ENCODE data around the gene MAGEB18. TPM values are rescaled to one million over a fixed set of nuclear protein-coding genes. Genes with fewer than 3 reads are reported as not detected.

Gene MAGEB18
- not detected for total RNA-seq

GRCh38 chrX:26138274-26138673 is at the start of gene MAGEB18:
Gene MAGEB18, plus strand, starts transcription at chrX:26138343. Its CDS starts 643 bp downstream, at chrX:26138986.
- intact Hi-C loops (cut with micrococcal nuclease): no loop called here
- no peaks in the 10 kb centered on the region for H3K27me3 Mint-ChIP-seq
- H3K4me1 Mint-ChIP-seq (ENCODE audit: low read depth): no peaks in the 10 kb centered on the region
- TF ChIP-seq, protein P1, sequence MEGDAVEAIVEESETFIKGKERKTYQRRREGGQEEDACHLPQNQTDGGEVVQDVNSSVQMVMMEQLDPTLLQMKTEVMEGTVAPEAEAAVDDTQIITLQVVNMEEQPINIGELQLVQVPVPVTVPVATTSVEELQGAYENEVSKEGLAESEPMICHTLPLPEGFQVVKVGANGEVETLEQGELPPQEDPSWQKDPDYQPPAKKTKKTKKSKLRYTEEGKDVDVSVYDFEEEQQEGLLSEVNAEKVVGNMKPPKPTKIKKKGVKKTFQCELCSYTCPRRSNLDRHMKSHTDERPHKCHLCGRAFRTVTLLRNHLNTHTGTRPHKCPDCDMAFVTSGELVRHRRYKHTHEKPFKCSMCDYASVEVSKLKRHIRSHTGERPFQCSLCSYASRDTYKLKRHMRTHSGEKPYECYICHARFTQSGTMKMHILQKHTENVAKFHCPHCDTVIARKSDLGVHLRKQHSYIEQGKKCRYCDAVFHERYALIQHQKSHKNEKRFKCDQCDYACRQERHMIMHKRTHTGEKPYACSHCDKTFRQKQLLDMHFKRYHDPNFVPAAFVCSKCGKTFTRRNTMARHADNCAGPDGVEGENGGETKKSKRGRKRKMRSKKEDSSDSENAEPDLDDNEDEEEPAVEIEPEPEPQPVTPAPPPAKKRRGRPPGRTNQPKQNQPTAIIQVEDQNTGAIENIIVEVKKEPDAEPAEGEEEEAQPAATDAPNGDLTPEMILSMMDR (IDR thresholded peaks at IDR 0.05): no peak
- no peak within 1 kb of the TSS for H3K4me3 Mint-ChIP-seq
- DNase-seq: no peak
- no peaks in the 10 kb centered on the region for H3K36me3 Mint-ChIP-seq (ENCODE audit: low read depth)
- ChIA-PET CTCF (no interaction called here), POLR2A (no interaction called here)
- ATAC-seq: no peak
- H3K27ac Mint-ChIP-seq: no peak within 1 kb of the TSS
- no peaks in the 10 kb centered on the region for H3K9me3 Mint-ChIP-seq

DNA sequence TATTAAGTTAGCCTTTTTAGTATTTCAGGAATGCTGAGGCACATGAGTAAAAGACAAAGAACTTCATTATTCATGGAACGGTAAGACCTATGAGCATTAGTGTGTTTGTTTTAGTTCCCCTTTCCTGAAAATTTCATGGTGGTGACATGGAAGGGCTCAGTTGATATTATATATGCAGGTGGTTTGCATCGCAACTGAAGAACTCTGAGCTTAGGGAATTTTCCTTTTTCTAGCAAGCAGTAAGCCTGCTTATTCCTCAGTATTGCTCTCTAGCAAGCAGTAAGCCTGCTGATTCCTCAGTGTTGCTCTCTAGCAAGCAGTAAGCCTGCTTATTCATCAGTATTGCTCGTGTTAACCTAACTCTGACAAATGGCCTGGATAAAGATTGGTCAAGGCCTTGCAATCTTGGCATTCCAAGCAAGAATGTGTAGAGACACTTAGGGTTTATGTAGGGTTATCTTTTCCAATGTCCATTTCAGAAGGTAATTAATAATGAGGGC is 37.7 kb upstream of the MAGEB18 start:
- no peaks in the 10 kb centered on the region for H3K9me3 Mint-ChIP-seq
- intact Hi-C loops (cut with micrococcal nuclease): no loop called here
- H3K27ac Mint-ChIP-seq: no peak overlapping the region
- H3K4me3 Mint-ChIP-seq: no peak overlapping the region
- DNase-seq (no peak), ATAC-seq (no peak)
- ChIA-PET POLR2A (no interaction called here), CTCF (no interaction called here)
- TF ChIP-seq, protein P1 (IDR thresholded peaks at IDR 0.05): no peak
- H3K4me1 Mint-ChIP-seq (ENCODE audit: low read depth): no peaks in the 10 kb centered on the region
- H3K36me3 Mint-ChIP-seq (ENCODE audit: low read depth): no peaks in the 10 kb centered on the region
- H3K27me3 Mint-ChIP-seq: no peaks in the 10 kb centered on the region

- Mint-ChIP-seq H3K27me3 (no peaks in the 10 kb centered on the region), H3K9me3 (no peaks in the 10 kb centered on the region), H3K4me3 (no peak overlapping the region), H3K27ac (no peak overlapping the region), H3K4me1 (ENCODE audit: low read depth) (no peaks in the 10 kb centered on the region), H3K36me3 (ENCODE audit: low read depth) (no peaks in the 10 kb centered on the region)
- intact Hi-C loops (cut with micrococcal nuclease): no loop called here
- ChIA-PET CTCF (no interaction called here), POLR2A (no interaction called here)
- ATAC-seq (no peak), DNase-seq (no peak)
- TF ChIP-seq, protein P1 (IDR thresholded peaks at IDR 0.05): no peak
Measured at GRCh38 chrX:26109142-26109541, 29.0 kb upstream of the MAGEB18 start.

GRCh38 chrX:26146024-26146423 is 7.9 kb downstream of the MAGEB18 start:
- no peaks in the 10 kb centered on the region for H3K36me3 Mint-ChIP-seq (ENCODE audit: low read depth)

GRCh38 chrX:26160301-26160700 is 22.2 kb downstream of the MAGEB18 start, which contains the start of gene MAGEB6B:
Gene MAGEB6B, plus strand, starts transcription at chrX:26160601. Its CDS starts 0 bp downstream, at chrX:26160601.
- no peaks in the 10 kb centered on the region for H3K27me3 Mint-ChIP-seq
- no peak within 1 kb of the TSS for H3K27ac Mint-ChIP-seq
- H3K9me3 Mint-ChIP-seq: no peaks in the 10 kb centered on the region
- ChIA-PET CTCF (no interaction called here), POLR2A (no interaction called here)
- H3K36me3 Mint-ChIP-seq (ENCODE audit: low read depth): no peaks in the 10 kb centered on the region
- intact Hi-C loops (cut with micrococcal nuclease): no loop called here
- TF ChIP-seq, protein P1 (IDR thresholded peaks at IDR 0.05): no peak
- no peaks in the 10 kb centered on the region for H3K4me1 Mint-ChIP-seq (ENCODE audit: low read depth)
- no peak for DNase-seq
- H3K4me3 Mint-ChIP-seq: no peak within 1 kb of the TSS
- no peak for ATAC-seq

More at GRCh38 chrX:26146024-26146423, 7.9 kb downstream of the MAGEB18 start:
- ChIA-PET CTCF (no interaction called here), POLR2A (no interaction called here)
- intact Hi-C loops (cut with micrococcal nuclease): no loop called here
- ATAC-seq (no peak), DNase-seq (no peak)
- H3K27ac Mint-ChIP-seq: no peak overlapping the region
- no peak overlapping the region for H3K4me3 Mint-ChIP-seq
- H3K27me3 Mint-ChIP-seq: no peaks in the 10 kb centered on the region
- TF ChIP-seq, protein P1 (IDR thresholded peaks at IDR 0.05): no peak
- H3K9me3 Mint-ChIP-seq: no peaks in the 10 kb centered on the region
- H3K4me1 Mint-ChIP-seq (ENCODE audit: low read depth): no peaks in the 10 kb centered on the region

Other genes with a start within 250 kb of the MAGEB18 start
- not detected for gene MAGEB6B, start 22.3 kb downstream of the MAGEB18 start, total RNA-seq
- gene MAGEB6, start 54.1 kb downstream of the MAGEB18 start, total RNA-seq: not detected
- gene MAGEB5, start 77.8 kb downstream of the MAGEB18 start, total RNA-seq: not detected